HepG2 (cell line): ENCODE results near the gene STRN4. TPM values are rescaled to one million over a fixed set of nuclear protein-coding genes. Genes with fewer than 3 reads are reported as not detected.

Experiments
- AHDC1 ChIP-seq: sonication (generic); formaldehyde crosslinking; IDR thresholded peaks from 2 replicates; pipeline ENCODE4 v1.5.1; 2020; ENCODE audit warnings: mild to moderate bottlenecking, missing genetic modification reagents, borderline replicate concordance
- FOSL2 ChIP-seq: sonication (generic); formaldehyde crosslinking; IDR thresholded peaks from 2 replicates; pipeline ENCODE4 v1.4.0; 2020; ENCODE audit warnings: missing genetic modification reagents
- FOXK1 ChIP-seq: sonication (generic); formaldehyde crosslinking; IDR thresholded peaks from 2 replicates; pipeline ENCODE4 v1.4.0; 2020; ENCODE audit warnings: low read depth, missing genetic modification reagents, borderline replicate concordance
- GATAD2A ChIP-seq: IDR thresholded peaks from 2 replicates; pipeline ENCODE4 v1.6.1; 2016
- MAZ ChIP-seq, 2 experiments: sonication (generic) in 1 of 2; formaldehyde crosslinking in 1 of 2; IDR thresholded peaks; 2 replicates each; pipeline versions ENCODE4 v1.5.0 to v1.6.1; 2012 to 2020; ENCODE audit warnings: low read depth in 2 of 2, mild to moderate bottlenecking in 2 of 2, borderline replicate concordance in 1 of 2, improper control_type of control experiment in 1 of 2, low read length in 1 of 2, missing genetic modification reagents in 1 of 2, moderate library complexity in 1 of 2
- PRDM10 ChIP-seq: sonication (generic); formaldehyde crosslinking; IDR thresholded peaks from 2 replicates; pipeline ENCODE4 v1.4.0; 2020; ENCODE audit warnings: low read depth, missing genetic modification reagents
- SALL1 ChIP-seq: sonication (generic); formaldehyde crosslinking; IDR thresholded peaks from 2 replicates; pipeline ENCODE4 v1.8.0; 2022; ENCODE audit warnings: mild to moderate bottlenecking, missing genetic modification reagents
- YEATS4 ChIP-seq: sonication (generic); formaldehyde crosslinking; IDR thresholded peaks from 2 replicates; pipeline ENCODE4 v1.4.0; 2020; ENCODE audit warnings: missing genetic modification reagents, borderline replicate concordance
- ZBTB3 ChIP-seq: sonication (generic); formaldehyde crosslinking; IDR thresholded peaks from 2 replicates; pipeline ENCODE4 v1.4.0; 2020; ENCODE audit warnings: low read depth, mild to moderate bottlenecking, moderate library complexity, missing genetic modification reagents, borderline replicate concordance
- ZFP1 ChIP-seq: IDR thresholded peaks from 2 replicates; pipeline ENCODE4 v1.6.1; 2016
- ZNF550 ChIP-seq: sonication (generic); formaldehyde crosslinking; IDR thresholded peaks from 2 replicates; pipeline ENCODE4 v1.4.0; 2020; ENCODE audit warnings: mild to moderate bottlenecking, missing genetic modification reagents, borderline replicate concordance
- ZNF556 ChIP-seq: sonication (generic); formaldehyde crosslinking; IDR thresholded peaks from 2 replicates; pipeline ENCODE4 v1.4.0; 2020; ENCODE audit warnings: mild to moderate bottlenecking, missing genetic modification reagents, borderline replicate concordance
- ZNF580 ChIP-seq: IDR thresholded peaks from 2 replicates; pipeline ENCODE4 v1.6.1; 2016; ENCODE audit warnings: low read depth, borderline replicate concordance
- ZNF607 ChIP-seq: sonication (generic); formaldehyde crosslinking; IDR thresholded peaks from 2 replicates; pipeline ENCODE4 v1.5.1; 2020; ENCODE audit warnings: missing genetic modification reagents, mild to moderate bottlenecking, borderline replicate concordance
- ZXDC ChIP-seq: sonication (generic); formaldehyde crosslinking; IDR thresholded peaks from 2 replicates; pipeline ENCODE4 v1.5.0; 2020; ENCODE audit warnings: mild to moderate bottlenecking, missing genetic modification reagents
- polyA plus RNA-seq, 8 experiments: library from polyadenylated mRNA; depleted of rRNA in 3 of 8; stranded (reverse) in 7 of 8; unstranded in 1 of 8; fragments of >200 nt; fragmentation: Illumina TruSeq in 4 of 8; extraction: Trizol in 4 of 8; gene quantifications; 2 replicates each; pipeline versions ENCODE4 v1.2.1 to v1.2.3, GENCODE V29; 2011 to 2016; ENCODE audit warnings: low read depth in 4 of 8, missing spikeins in 1 of 8, mixed read lengths in 1 of 8; ENCODE audit not compliant: insufficient read depth in 1 of 8
- total RNA-seq, 5 experiments: library from RNA; depleted of rRNA; stranded (reverse); fragments of >200 nt; fragmentation: Illumina TruSeq; extraction: Trizol; gene quantifications; 2 replicates each; pipeline ENCODE4 v1.2.3, GENCODE V29; 2016; ENCODE audit warnings: low read depth in 1 of 5

STRN4 gene
- total and polyA plus RNA-seq, 2 of the 13 experiments (the other 11 are each of a cell fraction or from before 2014, with no cell fraction given), result 43.1 to 57.3 TPM

- TF ChIP-seq AHDC1 (CRISPR knock-in tag), result no peak
- TF ChIP-seq ZNF556 (CRISPR knock-in tag), result peak; percentile 64; the same call in 1 of the 2 replicates
- peak; percentile 24; the same call in 1 of the 2 replicates for TF ChIP-seq MAZ (IDR thresholded peaks at IDR 0.05; ENCODE audit: borderline replicate concordance, low read depth, low read length)
- peak; percentile 75; the same call in 1 of the 2 replicates for TF ChIP-seq MAZ (CRISPR knock-in tag; IDR thresholded peaks at IDR 0.05; ENCODE audit: low read depth)
- TF ChIP-seq FOXK1 (CRISPR knock-in tag), result peak; percentile 61; the same call in 1 of the 2 replicates
- peak; percentile 38; the same call in 1 of the 2 replicates for TF ChIP-seq ZNF607
- no peak for TF ChIP-seq ZXDC (CRISPR knock-in tag)
- peak; percentile 46; the same call in 1 of the 2 replicates for TF ChIP-seq YEATS4 (CRISPR knock-in tag)
- peak; percentile 42; the same call in 1 of the 2 replicates for TF ChIP-seq PRDM10 (CRISPR knock-in tag)
- no peak for TF ChIP-seq ZNF580
- no peak for TF ChIP-seq ZBTB3
- no peak for TF ChIP-seq ZNF550 (CRISPR knock-in tag)
- peak; percentile 29; the same call in 1 of the 2 replicates for TF ChIP-seq FOSL2 (CRISPR knock-in tag)
- peak; percentile 13; the same call in 1 of the 2 replicates for TF ChIP-seq GATAD2A (CRISPR knock-in tag)
- peak; percentile 66; the same call in 1 of the 2 replicates for TF ChIP-seq SALL1 (CRISPR knock-in tag)
- 0 out of 2 replicates have a peak, but pooled peaks have one; percentile 49 for TF ChIP-seq ZFP1 (CRISPR knock-in tag)
These were observed 32.3 kb downstream of the STRN4 start (continued) for GRCh38 chr19:46713781-46714443.
